ENCODE data around the gene LCNL1.
"Not testable (repeated sequence)": the region's sequence is repeated elsewhere in the genome, so short reads cannot be mapped to it uniquely, and the experiment has no call there.

LCNL1 gene

GRCh38 chr9:137027369-137028262 is 44.8 kb downstream of the LCNL1 start, which contains the start of gene ABCA2:
ABCA2 (minus strand) TSS chr9:137028237; CDS start chr9:137028140, 97 bp downstream.
- no peak for DNase-seq (ENCODE audit: low spot score)

GRCh38 chr9:137028263-137029057 is 45.7 kb downstream of the LCNL1 start:
- peak; percentile 79 for DNase-seq (ENCODE audit: low spot score)

GRCh38 chr9:137029058-137029936 is 46.5 kb downstream of the LCNL1 start:
- DNase-seq (ENCODE audit: low spot score) = peak; percentile 95

GRCh38 chr9:137030006-137030405 is 47.2 kb downstream of the LCNL1 start:
- no peak for DNase-seq (ENCODE audit: low spot score)

GRCh38 chr9:137030538-137031527 is 48.0 kb downstream of the LCNL1 start:
- DNase-seq (ENCODE audit: low spot score) = no peak

GRCh38 chr9:137031904-137032640 is 49.3 kb downstream of the LCNL1 start, which contains the start of gene FUT7:
FUT7 (minus strand) TSS chr9:137032088; CDS start chr9:137031991, 97 bp downstream.
- no peak for DNase-seq (ENCODE audit: low spot score)

- no peak for DNase-seq (ENCODE audit: low spot score)
Observed at GRCh38 chr9:137032858-137033257, 50.1 kb downstream of the LCNL1 start.

GRCh38 chr9:137033481-137033880 is 50.7 kb downstream of the LCNL1 start:
- DNase-seq (ENCODE audit: low spot score) = not testable (repeated sequence)

GRCh38 chr9:137034039-137034708 is 51.4 kb downstream of the LCNL1 start:
- peak; percentile 48 for DNase-seq (ENCODE audit: low spot score)

- peak; percentile 98 for DNase-seq (ENCODE audit: low spot score)
Observed at GRCh38 chr9:137034709-137035506, 52.1 kb downstream of the LCNL1 start.

All from HuH-7 (cell line).